GM12878 (cell line): Measurements from ENCODE around the gene CCL4L2.

Source experiments
- ATF7 ChIP-seq: fragments of 450-650 bp; IDR thresholded peaks from 2 replicates; pipeline ENCODE4 v1.6.1; 2016; ENCODE audit warnings: low read depth, mild to moderate bottlenecking
- CREB1 ChIP-seq: IDR thresholded peaks from 2 replicates; pipeline ENCODE4 v1.6.1; 2012; ENCODE audit warnings: low read depth, mild to moderate bottlenecking, inconsistent platforms
- CTCF ChIP-seq, 3 experiments: IDR thresholded peaks in 2 of 3; conservative IDR thresholded peaks in 1 of 3; 2 replicates each; pipeline ENCODE4 v1.5.1; 2011; ENCODE audit warnings: low read depth in 3 of 3, low read length in 3 of 3, mild to moderate bottlenecking in 3 of 3, control low read depth in 2 of 3, moderate library complexity in 2 of 3, inconsistent platforms in 1 of 3, mixed read lengths in 1 of 3; ENCODE audit not compliant: control insufficient read depth in 2 of 3, insufficient read depth in 1 of 3; ENCODE audit errors: extremely low read depth in 1 of 3
- EGR1 ChIP-seq, 2 experiments: IDR thresholded peaks; 1 replicate in 1 of 2; 2 replicates in 1 of 2; pipeline ENCODE4 v1.6.1; 2011 to 2012; ENCODE audit warnings: low read depth in 2 of 2, low read length in 2 of 2, borderline replicate concordance in 1 of 2, mild to moderate bottlenecking in 1 of 2, moderate library complexity in 1 of 2
- EP300 ChIP-seq, 2 experiments: fragments of 150-350 bp in 1 of 2; IDR thresholded peaks; 2 replicates each; pipeline ENCODE4 v1.6.1; 2011 to 2012; ENCODE audit warnings: low read depth in 2 of 2, low read length in 2 of 2, borderline replicate concordance in 1 of 2, improper control_type of control experiment in 1 of 2, inconsistent platforms in 1 of 2; ENCODE audit not compliant: control insufficient read depth in 1 of 2
- NFIC ChIP-seq: IDR thresholded peaks from 2 replicates; pipeline ENCODE4 v1.6.1; 2012; ENCODE audit warnings: low read depth, mild to moderate bottlenecking, inconsistent platforms, low read length, moderate library complexity
- POLR2A ChIP-seq: IDR thresholded peaks from 2 replicates; pipeline ENCODE4 v1.6.1; 2011; ENCODE audit warnings: low read depth, mild to moderate bottlenecking, low read length
- SKIL ChIP-seq: fragments of 450-650 bp; IDR thresholded peaks from 2 replicates; pipeline ENCODE4 v1.6.1; 2017; ENCODE audit warnings: mild to moderate bottlenecking, low read depth, inconsistent platforms; ENCODE audit not compliant: poor library complexity, severe bottlenecking
- SMC3 ChIP-seq: IDR thresholded peaks from 2 replicates; pipeline ENCODE4 v1.6.1; 2011; ENCODE audit warnings: low read length, improper control_type of control experiment, borderline replicate concordance
- USF2 ChIP-seq: IDR thresholded peaks from 2 replicates; pipeline ENCODE4 v1.6.1; 2011; ENCODE audit warnings: low read depth, low read length, improper control_type of control experiment, borderline replicate concordance
- ZBTB33 ChIP-seq: fragments of 450-650 bp; IDR thresholded peaks from 2 replicates; pipeline ENCODE4 v1.6.1; 2017; ENCODE audit warnings: mild to moderate bottlenecking
- ZNF24 ChIP-seq: fragments of 450-650 bp; IDR thresholded peaks from 2 replicates; pipeline ENCODE4 v1.6.1; 2017; ENCODE audit warnings: antibody characterized with exemption, mild to moderate bottlenecking
- ZNF592 ChIP-seq: fragments of 450-650 bp; IDR thresholded peaks from 2 replicates; pipeline ENCODE4 v1.6.1; 2017; ENCODE audit warnings: mild to moderate bottlenecking, moderate library complexity

GRCh38 chr17:36184023-36184765, 26.7 kb upstream of the CCL4L2 start:
- no peak for TF ChIP-seq ATF7
- TF ChIP-seq NFIC: no peak
- TF ChIP-seq ZNF592: no peak
- TF ChIP-seq EP300 (IDR thresholded peaks at IDR 0.05; ENCODE audit: borderline replicate concordance in 1 of 2, control insufficient read depth in 1 of 2, low read depth in 2 of 2, low read length in 2 of 2): no peak
- TF ChIP-seq CTCF (IDR thresholded peaks at IDR 0.05 in 2 of 3, conservative IDR thresholded peaks at IDR 0.05 in 1 of 3; ENCODE audit: control insufficient read depth in 2 of 3, extremely low read depth in 1 of 3, insufficient read depth in 1 of 3, low read depth in 3 of 3, low read length in 3 of 3): no peak
- TF ChIP-seq ZBTB33: no peak
- no peak for TF ChIP-seq POLR2A
- TF ChIP-seq SKIL: no peak
- no peak for TF ChIP-seq CREB1
- no peak for TF ChIP-seq USF2
- TF ChIP-seq EGR1 (IDR thresholded peaks at IDR 0.05; ENCODE audit: borderline replicate concordance in 1 of 2, low read depth in 2 of 2, low read length in 2 of 2): no peak
- TF ChIP-seq SMC3: no peak
- no peak for TF ChIP-seq ZNF24
